Measurements from ENCODE around the gene FLT1.
A peak's percentile ranks its signal among the peaks of the same experiment; 100 is the strongest.

The FLT1 gene

GRCh38 chr13:28338742-28339141, 156.2 kb downstream of the FLT1 start:
- DNase-seq = no peak

- no peak for DNase-seq
Observed at GRCh38 chr13:28338006-28338574, 156.8 kb downstream of the FLT1 start.

GRCh38 chr13:28337166-28338005, 157.5 kb downstream of the FLT1 start:
- DNase-seq = no peak

- DNase-seq = no peak
Observed at GRCh38 chr13:28336193-28336657, 158.7 kb downstream of the FLT1 start.

GRCh38 chr13:28333204-28333881, 161.6 kb downstream of the FLT1 start:
- no peak for DNase-seq

GRCh38 chr13:28329395-28330158, 165.4 kb downstream of the FLT1 start:
- DNase-seq = no peak

GRCh38 chr13:28328271-28328607, 166.7 kb downstream of the FLT1 start:
- no peak for DNase-seq

GRCh38 chr13:28327373-28328270, 167.3 kb downstream of the FLT1 start:
- no peak for DNase-seq

GRCh38 chr13:28326056-28326455, 168.9 kb downstream of the FLT1 start:
- DNase-seq = no peak

- DNase-seq = no peak
Observed at GRCh38 chr13:28325022-28325421, 169.9 kb downstream of the FLT1 start.

- peak; percentile 82 for DNase-seq
Observed at GRCh38 chr13:28324181-28324789, 170.6 kb downstream of the FLT1 start.

GRCh38 chr13:28322256-28322905, 172.5 kb downstream of the FLT1 start:
- no peak for DNase-seq

- DNase-seq = no peak
Observed at GRCh38 chr13:28321756-28322155, 173.2 kb downstream of the FLT1 start.

GRCh38 chr13:28320884-28321574, 173.9 kb downstream of the FLT1 start:
- peak; percentile 97 for DNase-seq

- no peak for DNase-seq
Observed at GRCh38 chr13:28320209-28320608, 174.7 kb downstream of the FLT1 start.

GRCh38 chr13:28319528-28319927, 175.4 kb downstream of the FLT1 start:
- no peak for DNase-seq

GRCh38 chr13:28318496-28318895, 176.4 kb downstream of the FLT1 start:
- DNase-seq = no peak

- no peak for DNase-seq
Observed at GRCh38 chr13:28316836-28317235, 178.1 kb downstream of the FLT1 start.

GRCh38 chr13:28316129-28316528, 178.8 kb downstream of the FLT1 start:
- no peak for DNase-seq

GRCh38 chr13:28314879-28315278, 180.0 kb downstream of the FLT1 start:
- DNase-seq = no peak

- DNase-seq = no peak
Observed at GRCh38 chr13:28313579-28313978, 181.3 kb downstream of the FLT1 start.

All from NCI-H748 treated with DMSO at 0.1 percent for 48 hours (cell line).